ENCODE results near the gene RLBP1.

Gene RLBP1

DNA sequence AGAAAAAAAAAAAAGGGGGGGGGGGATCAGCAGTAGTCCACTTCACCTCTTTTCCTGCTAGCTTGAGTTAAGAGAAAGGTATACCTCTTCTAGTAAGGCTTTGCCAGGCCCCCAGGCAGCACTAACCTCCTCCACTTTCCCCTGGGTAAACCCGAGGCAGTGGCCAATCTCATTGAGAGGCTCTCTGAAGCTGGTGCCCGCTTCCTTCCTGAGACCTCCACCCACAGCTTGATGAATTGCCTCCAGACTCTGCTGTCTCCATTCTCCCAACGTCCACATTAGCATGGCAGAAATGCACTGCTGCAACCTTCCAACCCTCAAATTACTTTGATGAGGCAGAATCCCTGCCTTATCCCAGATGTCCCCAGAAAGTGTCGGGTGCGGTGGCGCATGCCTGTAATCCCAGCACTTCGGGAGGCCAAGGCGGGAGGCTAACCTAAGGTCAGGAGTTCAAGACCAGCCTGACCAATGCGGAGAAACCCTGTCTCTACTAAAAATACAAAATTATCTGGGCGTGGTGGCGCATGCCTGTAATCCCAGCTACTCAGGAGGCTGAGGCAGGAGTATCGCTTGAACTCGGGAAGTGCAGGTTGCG lies 15.3 kb downstream of the RLBP1 start:
- no peak for DNase-seq (ENCODE audit: low read depth)

DNA sequence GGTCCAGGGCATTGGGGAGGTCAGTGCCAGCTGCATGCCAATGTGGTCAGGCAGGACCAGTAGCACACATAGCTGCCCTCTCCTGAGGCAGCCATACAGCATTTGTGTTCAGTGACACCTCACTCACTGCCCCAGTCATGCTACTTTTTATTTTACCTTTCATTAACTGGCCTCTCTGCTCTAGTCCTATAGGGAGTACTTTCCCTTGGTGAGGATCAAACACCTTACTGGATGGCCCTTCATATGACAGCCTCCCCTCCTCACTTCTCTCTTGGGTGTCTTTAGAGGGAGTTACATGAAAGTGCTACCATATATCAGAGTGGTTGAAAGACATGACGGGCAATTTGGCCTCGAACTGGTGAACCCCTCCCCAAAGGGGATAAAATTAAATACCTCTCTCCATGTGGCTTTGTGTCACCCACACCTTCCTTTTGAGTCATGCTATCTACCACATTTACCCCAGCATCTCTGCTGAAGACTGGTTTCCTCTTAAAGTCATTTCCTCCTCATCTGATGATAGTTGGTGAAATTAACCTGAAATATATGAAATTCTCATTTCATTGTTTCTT lies 17.6 kb downstream of the RLBP1 start:
- no peak for DNase-seq (ENCODE audit: low read depth)

- DNase-seq (ENCODE audit: low read depth), result no peak
These were observed 19.8 kb downstream of the RLBP1 start for GRCh38 chr15:89201465-89202005.

GRCh38 chr15:89200182-89200581 lies 21.2 kb downstream of the RLBP1 start:
- DNase-seq (ENCODE audit: low read depth), result no peak

GRCh38 chr15:89199746-89200145 lies 21.6 kb downstream of the RLBP1 start:
- DNase-seq (ENCODE audit: low read depth), result no peak

GRCh38 chr15:89198934-89199333 lies 22.4 kb downstream of the RLBP1 start:
- no peak for DNase-seq (ENCODE audit: low read depth)

DNA sequence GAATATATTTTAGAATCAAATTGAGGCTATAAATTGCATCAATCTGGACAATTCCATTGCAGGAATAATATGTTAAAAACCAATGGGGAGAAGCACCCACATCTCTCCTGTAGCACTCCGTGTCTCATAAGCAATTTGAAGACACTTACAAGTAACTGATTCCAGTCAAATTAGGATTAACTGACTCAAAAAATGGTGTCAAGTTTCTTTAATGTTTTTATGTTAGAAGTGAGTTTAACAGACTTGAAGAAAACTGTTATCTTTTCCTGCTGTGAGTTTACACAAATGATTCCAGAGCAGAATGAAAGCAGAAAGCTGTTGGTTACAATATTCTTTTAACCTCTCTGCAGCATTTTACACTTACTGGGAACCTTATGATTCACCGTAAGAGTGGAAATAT lies 23.2 kb downstream of the RLBP1 start:
- no peak for DNase-seq (ENCODE audit: low read depth)

GRCh38 chr15:89197503-89197971 lies 23.8 kb downstream of the RLBP1 start:
- DNase-seq (ENCODE audit: low read depth), result no peak

DNA sequence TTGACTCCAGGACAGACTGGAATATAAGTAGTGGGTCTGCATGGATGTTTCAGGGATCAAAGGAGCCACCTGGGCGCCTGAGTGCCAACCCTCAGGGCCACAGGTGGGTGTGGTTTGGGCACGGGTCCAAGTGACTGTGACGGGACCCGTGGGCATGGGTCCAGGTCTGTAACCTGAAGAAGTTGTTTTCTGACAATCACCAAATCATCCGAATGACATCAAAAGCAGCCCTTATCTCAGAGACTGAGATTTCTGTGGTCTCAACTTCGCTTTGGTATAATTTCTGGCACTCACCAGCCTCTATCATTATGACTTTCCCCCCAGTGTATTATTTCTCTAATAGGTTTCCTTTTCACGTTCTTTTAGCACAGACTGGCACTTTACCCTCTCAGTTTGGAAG lies 24.4 kb downstream of the RLBP1 start:
- no peak for DNase-seq (ENCODE audit: low read depth)

- no peak for DNase-seq (ENCODE audit: low read depth)
These were observed 25.1 kb downstream of the RLBP1 start for GRCh38 chr15:89196241-89196640.

GRCh38 chr15:89195836-89196235 lies 25.5 kb downstream of the RLBP1 start:
- peak; percentile 9 for DNase-seq (ENCODE audit: low read depth)

DNA sequence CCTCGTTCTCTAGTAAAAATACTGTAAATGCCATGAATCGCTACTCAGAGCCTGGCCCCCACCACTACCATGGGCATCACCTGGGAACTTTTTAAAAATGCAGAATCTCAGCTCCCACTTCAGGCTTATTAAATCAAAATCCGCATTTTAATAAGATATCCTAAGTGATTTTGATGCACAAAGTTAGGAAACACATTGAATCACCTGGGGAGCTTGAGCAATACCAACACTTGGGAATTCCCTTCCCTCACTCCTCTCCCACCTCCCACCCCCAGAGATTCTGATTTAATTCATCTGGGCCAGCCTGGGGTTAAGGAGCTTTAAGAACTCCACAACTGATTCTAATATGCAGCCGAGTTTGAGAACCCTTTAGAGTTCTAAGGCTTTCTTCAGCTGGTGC lies 26.8 kb downstream of the RLBP1 start:
- no peak for DNase-seq (ENCODE audit: low read depth)

GRCh38 chr15:89192766-89193165 lies 28.6 kb downstream of the RLBP1 start:
- DNase-seq (ENCODE audit: low read depth), result no peak

GRCh38 chr15:89192136-89192535 lies 29.2 kb downstream of the RLBP1 start:
- no peak for DNase-seq (ENCODE audit: low read depth)

GRCh38 chr15:89187986-89188514 lies 33.3 kb downstream of the RLBP1 start:
- DNase-seq (ENCODE audit: low read depth), result no peak

DNA sequence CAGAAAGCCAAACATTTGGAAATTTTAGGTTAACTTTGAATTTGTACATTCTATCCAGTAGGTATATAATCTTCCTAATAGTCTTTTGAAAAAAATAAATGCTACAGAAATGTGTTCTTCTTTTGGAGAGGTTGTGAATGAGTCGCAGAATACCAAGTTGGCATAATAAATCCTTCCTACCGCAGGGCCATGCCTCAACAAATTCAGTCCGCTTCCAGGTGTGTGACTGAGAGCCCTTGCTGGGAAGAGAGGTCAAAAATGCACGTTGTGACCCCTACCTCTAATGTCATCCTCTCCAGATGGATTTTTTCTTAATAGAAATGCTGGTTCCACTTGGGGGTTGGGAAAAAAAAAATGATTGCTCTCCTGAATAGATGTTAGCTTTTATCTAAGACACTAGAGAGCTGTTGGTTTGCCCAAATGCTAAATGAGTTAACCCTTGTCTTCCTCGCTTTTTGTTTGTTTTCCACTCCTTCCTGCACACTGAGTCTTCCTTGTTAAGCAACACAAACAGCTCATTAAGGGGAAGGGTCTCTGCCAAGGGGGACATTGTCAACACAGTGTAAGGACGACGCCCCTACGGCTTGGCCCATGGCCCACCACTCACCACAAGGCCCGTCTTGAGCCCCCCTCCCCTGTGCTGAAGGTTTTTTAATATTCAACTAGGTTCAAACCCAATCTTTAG lies 33.9 kb downstream of the RLBP1 start:
- DNase-seq (ENCODE audit: low read depth), result no peak

GRCh38 chr15:89186803-89187202 lies 34.6 kb downstream of the RLBP1 start:
- DNase-seq (ENCODE audit: low read depth), result no peak

- no peak for DNase-seq (ENCODE audit: low read depth)
These were observed 36.4 kb downstream of the RLBP1 start for GRCh38 chr15:89184886-89185526.

DNA sequence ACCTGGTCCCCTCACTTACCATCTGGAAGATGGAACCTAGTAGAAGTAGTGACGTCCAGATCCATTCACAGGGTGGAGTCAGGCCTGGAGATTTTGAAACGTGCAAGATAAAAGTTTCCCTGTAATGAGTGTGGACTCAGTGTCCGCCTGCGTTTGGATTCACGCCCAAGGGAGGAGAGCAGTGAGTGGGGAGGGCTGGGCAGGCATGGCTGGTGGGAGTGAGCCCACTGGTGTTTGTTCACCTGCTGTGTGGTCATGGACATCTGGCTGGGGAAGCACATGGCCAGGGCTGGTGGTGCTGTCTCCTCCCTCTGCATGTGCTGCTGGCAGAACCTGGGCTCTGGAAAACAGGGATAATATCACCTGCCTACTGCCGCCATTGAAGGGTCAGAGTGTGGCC lies 37.0 kb downstream of the RLBP1 start:
- no peak for DNase-seq (ENCODE audit: low read depth)

DNA sequence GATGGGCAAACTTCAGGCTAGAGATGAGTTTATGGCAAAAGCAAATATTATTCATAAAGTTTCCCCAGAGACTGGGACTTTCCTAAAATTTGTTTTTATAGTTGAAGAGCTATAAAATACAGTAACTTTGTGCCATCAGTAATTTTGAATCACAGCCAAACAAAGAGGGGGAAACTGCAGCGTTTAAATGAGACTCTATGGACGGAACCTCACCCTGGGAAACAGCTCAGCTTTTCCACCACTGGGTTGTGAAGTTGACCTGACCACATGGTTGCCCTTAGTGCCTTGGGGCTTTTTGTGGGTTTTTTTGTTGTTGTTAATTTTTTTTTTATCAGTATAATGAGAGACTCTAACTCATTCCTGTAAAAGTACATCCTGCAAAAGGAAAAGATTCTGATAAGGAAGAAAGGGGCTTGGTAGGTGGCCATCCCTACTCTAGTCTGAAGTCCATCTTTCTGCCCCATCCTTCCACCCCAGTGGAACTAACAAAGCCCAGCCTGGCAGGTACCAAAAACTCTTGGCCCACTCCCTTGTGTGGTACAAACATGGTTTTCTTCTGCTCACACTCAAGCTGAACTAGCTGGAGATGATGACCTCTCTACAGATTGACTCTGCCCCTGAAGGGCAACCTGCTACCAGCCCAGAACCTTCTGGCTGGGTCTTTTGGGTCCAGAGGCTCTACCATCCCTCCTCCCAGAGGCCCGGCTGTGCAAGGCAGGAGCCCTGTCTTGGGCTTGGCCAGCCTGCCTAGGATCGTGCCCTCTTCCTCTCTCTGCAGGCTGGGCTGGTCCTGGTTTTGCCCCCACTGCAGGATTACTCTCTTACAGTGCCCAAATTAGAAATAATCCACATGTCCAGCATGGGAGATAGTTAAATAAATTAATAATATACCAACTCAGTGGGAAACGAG lies 41.2 kb downstream of the RLBP1 start:
- DNase-seq (ENCODE audit: low read depth), result no peak

GRCh38 chr15:89178307-89178977 lies 42.9 kb downstream of the RLBP1 start:
- no peak for DNase-seq (ENCODE audit: low read depth)

Data from fibroblast of the conjunctiva (primary cell).